Activated CD4-positive, alpha-beta T cell treated with anti-CD3 and anti-CD28 coated beads, Interleukin-2, Interleukin-6, amounts not matched to agents 100 ng/mL and 50 ng/mL, durations not matched to agents 16 hours and 8 hours (primary cell): ENCODE results near the gene TICAM2.
A peak's percentile ranks its signal among the peaks of the same experiment; 100 is the strongest.
"Not testable (repeated sequence)": the region's sequence is repeated elsewhere in the genome, so short reads cannot be mapped to it uniquely, and the experiment has no call there.

Experiments
- DNase-seq: peaks from one replicate; pipeline ENCODE4 v3.0.0-alpha.2; 2020

The TICAM2 gene

GRCh38 chr5:115601701-115602590, at the start of gene TICAM2:
Gene TICAM2, minus strand, starts transcription at chr5:115602479. Its CDS starts 21,223 bp downstream, at chr5:115581256.
- DNase-seq = peak; percentile 84

- no peak for DNase-seq
These were observed 47.3 kb upstream of the TICAM2 start for GRCh38 chr5:115649541-115649940.

- DNase-seq = no peak
These were observed 45.8 kb upstream of the TICAM2 start for GRCh38 chr5:115648056-115648455.

GRCh38 chr5:115645386-115645785, 43.1 kb upstream of the TICAM2 start:
- not testable (repeated sequence) for DNase-seq

GRCh38 chr5:115644046-115644445, 41.8 kb upstream of the TICAM2 start:
- no peak for DNase-seq

GRCh38 chr5:115641948-115642347, 39.7 kb upstream of the TICAM2 start:
- no peak for DNase-seq

GRCh38 chr5:115640274-115640673, 38.0 kb upstream of the TICAM2 start:
- DNase-seq = no peak

GRCh38 chr5:115639377-115639776, 37.1 kb upstream of the TICAM2 start:
- DNase-seq = no peak

GRCh38 chr5:115637507-115637906, 35.2 kb upstream of the TICAM2 start:
- no peak for DNase-seq

GRCh38 chr5:115636008-115636407, 33.7 kb upstream of the TICAM2 start:
- DNase-seq = peak; percentile 14

GRCh38 chr5:115634343-115635132, 32.3 kb upstream of the TICAM2 start:
- DNase-seq = peak; percentile 92

- DNase-seq = no peak
These were observed 27.6 kb upstream of the TICAM2 start for GRCh38 chr5:115629903-115630302.

GRCh38 chr5:115627295-115627865, 25.1 kb upstream of the TICAM2 start:
- DNase-seq = no peak

- no peak for DNase-seq
These were observed 24.2 kb upstream of the TICAM2 start for GRCh38 chr5:115626445-115626823.

- DNase-seq = peak; percentile 100
These were observed 23.5 kb upstream of the TICAM2 start, which contains the start of gene TMED7 for GRCh38 chr5:115625579-115626444. Gene TMED7, minus strand, starts transcription at chr5:115626036. Its CDS starts 244 bp downstream, at chr5:115625792.

- no peak for DNase-seq
These were observed 22.7 kb upstream of the TICAM2 start for GRCh38 chr5:115624994-115625393.

GRCh38 chr5:115623658-115624057, 21.4 kb upstream of the TICAM2 start:
- DNase-seq = no peak

- no peak for DNase-seq
These were observed 19.2 kb upstream of the TICAM2 start for GRCh38 chr5:115621365-115621900.

GRCh38 chr5:115616892-115617291, 14.6 kb upstream of the TICAM2 start:
- no peak for DNase-seq

GRCh38 chr5:115616472-115616871, 14.2 kb upstream of the TICAM2 start:
- no peak for DNase-seq

- no peak for DNase-seq
These were observed 9.6 kb upstream of the TICAM2 start for GRCh38 chr5:115611873-115612272.

GRCh38 chr5:115607935-115608334, 5.7 kb upstream of the TICAM2 start:
- no peak for DNase-seq
